HCT116 (cell line): Measurements from ENCODE around the gene TBC1D2. TPM values are rescaled to one million over a fixed set of nuclear protein-coding genes. Genes with fewer than 3 reads are reported as not detected.

Experiments used
- ATAC-seq: fragments of 200-7000 bp; cut with Tn5 transposase; 2 replicates; pipeline ENCODE4 v1.9.1; 2020; ENCODE audit warnings: mild to moderate bottlenecking, moderate library complexity
- BruUV-seq: library from RNA; stranded (reverse); fragments of 400-500 nt; replicated peaks from 2 replicates; lab custom pipeline; 2021; lab: Mats Ljungman, UMichigan
- CTCF ChIA-PET: fragments of 300-600 bp; sonication (Branson Sonifier 250); formaldehyde crosslinking; loops from one replicate; lab custom pipeline; 2021; ENCODE audit warnings: antibody characterized with exemption; lab: Charles Lee
- POLR2A ChIA-PET: fragments of 300-600, 350-600 bp; sonication (Branson Sonifier 250); formaldehyde crosslinking; loops from one replicate; lab custom pipeline; 2021; ENCODE audit warnings: antibody characterized with exemption; lab: Charles Lee
- RAD21 ChIA-PET, 2 experiments: fragments of 300-600 bp; sonication (Branson Sonifier 250); formaldehyde crosslinking; loops; one replicate each; lab custom pipeline; 2023; ENCODE audit warnings: low total read pairs in 2 of 2; ENCODE audit not compliant: uncharacterized antibody in 2 of 2, unreplicated experiment in 2 of 2, low non-redundant PET in 1 of 2; lab: Charles Lee
- DNase-seq: peaks from one replicate; pipeline ENCODE4 v3.0.0-alpha.2; 2010; ENCODE audit warnings: low read depth, low spot score
- H2AFZ ChIP-seq: fragments of 200-600 bp; shearing (Covaris generic), sonication (generic); 2 replicates; pipeline ENCODE4 v1.6.1; 2017; ENCODE audit warnings: low read depth, mixed run types, mixed read lengths, antibody characterized with exemption, low read length; ENCODE audit not compliant: poor library complexity, severe bottlenecking
- H3K27ac ChIP-seq: 2 replicates; pipeline ENCODE4 v1.5.1; 2012; ENCODE audit warnings: low read depth, low read length
- H3K27me3 ChIP-seq: fragments of 200-600 bp; sonication (generic); 2 replicates; pipeline ENCODE4 v1.6.1; 2016; ENCODE audit warnings: mixed run types, low read length, mixed read lengths; ENCODE audit not compliant: insufficient read depth
- H3K36me3 ChIP-seq, 2 experiments: fragments of 200-500 bp in 1 of 2; fragments of 200-600 bp in 1 of 2; sonication (Bioruptor generic) in 1 of 2; sonication (generic) in 1 of 2; 2 replicates each; pipeline versions ENCODE4 v1.5.1 to v1.6.1; 2014 to 2016; ENCODE audit warnings: low read length in 2 of 2, inconsistent platforms in 1 of 2, mixed read lengths in 1 of 2, mixed run types in 1 of 2; ENCODE audit not compliant: insufficient read depth in 2 of 2, control insufficient read depth in 1 of 2
- H3K4me1 ChIP-seq, 2 experiments: fragments of 200-600 bp in 1 of 2; sonication (generic) in 1 of 2; 2 replicates each; pipeline versions ENCODE4 v1.5.1 to v1.6.1; 2012 to 2017; ENCODE audit warnings: low read length in 2 of 2, inconsistent platforms in 1 of 2, mild to moderate bottlenecking in 1 of 2, mixed read lengths in 1 of 2, mixed run types in 1 of 2, moderate library complexity in 1 of 2; ENCODE audit not compliant: insufficient read depth in 2 of 2, control insufficient read depth in 1 of 2
- H3K4me2 ChIP-seq: fragments of 200-600 bp; sonication (generic); 2 replicates; pipeline ENCODE4 v1.6.1; 2017; ENCODE audit warnings: mixed run types, low read length, mixed read lengths
- H3K4me3 ChIP-seq, 2 experiments: fragments of 200-600 bp in 1 of 2; sonication (generic) in 1 of 2; replicated peaks in 1 of 2; 2 replicates each; pipeline ENCODE4 v1.5.1; 2011 to 2016; ENCODE audit warnings: low read length in 2 of 2, control low read depth in 1 of 2, low read depth in 1 of 2, mild to moderate bottlenecking in 1 of 2, mixed read lengths in 1 of 2, mixed run types in 1 of 2
- H3K79me2 ChIP-seq: fragments of 200-600 bp; sonication (generic); 2 replicates; pipeline ENCODE4 v1.6.1; 2017; ENCODE audit warnings: mild to moderate bottlenecking, mixed run types, low read length, moderate library complexity, mixed read lengths; ENCODE audit not compliant: insufficient read depth
- H3K9ac ChIP-seq: fragments of 200-600 bp; sonication (generic); 2 replicates; pipeline ENCODE4 v1.6.1; 2016; ENCODE audit warnings: low read length, mixed read lengths
- H3K9me2 ChIP-seq: fragments of 200-600 bp; sonication (generic), shearing (Covaris generic); 2 replicates; pipeline ENCODE4 v1.6.1; 2017; ENCODE audit warnings: mixed run types, mild to moderate bottlenecking, moderate library complexity; ENCODE audit not compliant: insufficient read depth
- H3K9me3 ChIP-seq, 2 experiments: fragments of 200-500 bp in 1 of 2; fragments of 200-600 bp in 1 of 2; sonication (Bioruptor generic) in 1 of 2; sonication (generic) in 1 of 2; 2 replicates each; pipeline ENCODE4 v1.6.1; 2014 to 2017; ENCODE audit warnings: low read length in 2 of 2, mixed read lengths in 2 of 2, inconsistent platforms in 1 of 2, low read depth in 1 of 2, mild to moderate bottlenecking in 1 of 2, mixed run types in 1 of 2, moderate library complexity in 1 of 2; ENCODE audit not compliant: control insufficient read depth in 1 of 2, insufficient read depth in 1 of 2
- H4K20me1 ChIP-seq: fragments of 200-600 bp; sonication (generic), shearing (Covaris generic); 2 replicates; pipeline ENCODE4 v1.6.1; 2017; ENCODE audit warnings: mixed run types, mild to moderate bottlenecking, moderate library complexity; ENCODE audit not compliant: insufficient read depth
- CBX3 ChIP-seq: IDR thresholded peaks from 2 replicates; pipeline ENCODE4 v1.6.1; 2012; ENCODE audit warnings: low read depth
- EGR1 ChIP-seq: IDR thresholded peaks from 2 replicates; pipeline ENCODE4 v1.6.1; 2012; ENCODE audit warnings: low read depth
- ELF1 ChIP-seq: IDR thresholded peaks from 2 replicates; pipeline ENCODE4 v1.6.1; 2012; ENCODE audit warnings: low read depth, borderline replicate concordance
- FOSL1 ChIP-seq: IDR thresholded peaks from 2 replicates; pipeline ENCODE4 v1.6.1; 2012; ENCODE audit warnings: low read depth
- RAD21 ChIP-seq: IDR thresholded peaks from 2 replicates; pipeline ENCODE4 v1.6.1; 2012; ENCODE audit warnings: low read depth, mild to moderate bottlenecking
- SP1 ChIP-seq: IDR thresholded peaks from 2 replicates; pipeline ENCODE4 v1.6.1; 2012; ENCODE audit warnings: low read depth
- TCF7L2 ChIP-seq: IDR thresholded peaks from 2 replicates; pipeline ENCODE4 v1.7.0; 2011; ENCODE audit warnings: borderline replicate concordance, inconsistent platforms; ENCODE audit not compliant: insufficient read depth, insufficient read length; ENCODE audit errors: extremely low read depth
- ZFX ChIP-seq: fragments of 450-650 bp; IDR thresholded peaks from 2 replicates; pipeline ENCODE4 v1.6.1; 2017
- ZNF274 ChIP-seq: fragments of 200-500 bp; sonication (Bioruptor generic); IDR thresholded peaks from 2 replicates; pipeline ENCODE4 v1.6.1; 2014; ENCODE audit warnings: mild to moderate bottlenecking, low read depth, low read length, inconsistent platforms
- intact Hi-C: fragments of 100-400 bp; cut with micrococcal nuclease; formaldehyde crosslinking; loops from 2 replicates; pipeline ENCODE4 v1.10.0; 2022
- total RNA-seq: library from RNA; stranded (reverse); gene quantifications from one replicate; pipeline ENCODE4 v1.2.1, GENCODE V29; 2021; ENCODE audit not compliant: unreplicated experiment
- TF ChIP-seq, protein P1 (sequence below): IDR thresholded peaks from 2 replicates; pipeline ENCODE4 v1.6.1; 2012; ENCODE audit warnings: low read depth
- TF ChIP-seq, protein P2 (sequence below): IDR thresholded peaks from 2 replicates; pipeline ENCODE4 v1.6.1; 2011; ENCODE audit warnings: mild to moderate bottlenecking, low read length, moderate library complexity; ENCODE audit not compliant: insufficient replicate concordance; ENCODE audit errors: extremely low read depth
- TF ChIP-seq, protein P3 (sequence below), 3 experiments: fragments of 200-600 bp in 1 of 3; sonication (generic) in 1 of 3; IDR thresholded peaks in 2 of 3; conservative IDR thresholded peaks in 1 of 3; 2 replicates each; pipeline ENCODE4 v1.5.1; 2012 to 2017; ENCODE audit warnings: low read depth in 2 of 3, low read length in 2 of 3, antibody characterized with exemption in 1 of 3, borderline replicate concordance in 1 of 3, control low read depth in 1 of 3, mild to moderate bottlenecking in 1 of 3, mixed read lengths in 1 of 3, mixed run types in 1 of 3, moderate library complexity in 1 of 3; ENCODE audit not compliant: insufficient read depth in 1 of 3

TBC1D2 gene
- total RNA-seq, 1 experiment from 2014 or later: 9.8 TPM

DNA sequence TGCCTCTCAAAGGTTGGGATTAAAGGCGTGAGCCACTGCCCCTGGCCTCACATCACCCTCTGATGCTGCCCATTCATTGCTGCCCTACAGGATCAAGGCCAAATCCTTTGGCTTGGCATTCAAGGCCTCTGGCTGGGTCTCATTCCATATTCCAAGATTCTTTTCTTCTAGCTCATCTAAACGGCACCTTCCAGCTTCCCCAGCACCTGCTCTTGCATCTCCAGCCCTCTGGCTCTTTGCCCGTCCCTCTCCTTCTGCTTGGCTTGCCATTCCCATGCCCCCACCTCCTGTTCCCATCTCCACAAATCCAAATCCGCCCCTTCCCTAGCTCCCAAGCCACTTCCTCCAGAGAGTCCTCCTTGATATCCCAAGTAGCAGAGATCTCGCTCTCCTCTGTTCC lies 96.1 kb downstream of the TBC1D2 start:
- CTCF ChIA-PET: no interaction called here
- H4K20me1 ChIP-seq: no peaks in the 10 kb centered on the region

More for the DNA sequence above, 96.1 kb downstream of the TBC1D2 start:
- ChIA-PET RAD21 (no interaction called here), POLR2A (no interaction called here)
- Histone ChIP-seq H3K9ac (no peak overlapping the region), H3K4me1 (no peaks in the 10 kb centered on the region; a peak in 1 of 4 replicates), H3K9me3 (no peaks in the 10 kb centered on the region), H3K4me2 (no peak overlapping the region), H3K27ac (no peak overlapping the region), H3K27me3 (no peaks in the 10 kb centered on the region), H3K36me3 (no peaks in the 10 kb centered on the region), H2AFZ (no peak overlapping the region), H3K9me2 (no peaks in the 10 kb centered on the region), H3K79me2 (no peaks in the 10 kb centered on the region), H3K4me3 (no peak overlapping the region)
- DNase-seq: no peak
- no TSS peak for BruUV-seq
- no peak for TF ChIP-seq ELF1
- no peak for TF ChIP-seq SP1
- TF ChIP-seq ZNF274: no peak
- no peak for TF ChIP-seq TCF7L2
- TF ChIP-seq FOSL1: no peak
- TF ChIP-seq, protein P1, sequence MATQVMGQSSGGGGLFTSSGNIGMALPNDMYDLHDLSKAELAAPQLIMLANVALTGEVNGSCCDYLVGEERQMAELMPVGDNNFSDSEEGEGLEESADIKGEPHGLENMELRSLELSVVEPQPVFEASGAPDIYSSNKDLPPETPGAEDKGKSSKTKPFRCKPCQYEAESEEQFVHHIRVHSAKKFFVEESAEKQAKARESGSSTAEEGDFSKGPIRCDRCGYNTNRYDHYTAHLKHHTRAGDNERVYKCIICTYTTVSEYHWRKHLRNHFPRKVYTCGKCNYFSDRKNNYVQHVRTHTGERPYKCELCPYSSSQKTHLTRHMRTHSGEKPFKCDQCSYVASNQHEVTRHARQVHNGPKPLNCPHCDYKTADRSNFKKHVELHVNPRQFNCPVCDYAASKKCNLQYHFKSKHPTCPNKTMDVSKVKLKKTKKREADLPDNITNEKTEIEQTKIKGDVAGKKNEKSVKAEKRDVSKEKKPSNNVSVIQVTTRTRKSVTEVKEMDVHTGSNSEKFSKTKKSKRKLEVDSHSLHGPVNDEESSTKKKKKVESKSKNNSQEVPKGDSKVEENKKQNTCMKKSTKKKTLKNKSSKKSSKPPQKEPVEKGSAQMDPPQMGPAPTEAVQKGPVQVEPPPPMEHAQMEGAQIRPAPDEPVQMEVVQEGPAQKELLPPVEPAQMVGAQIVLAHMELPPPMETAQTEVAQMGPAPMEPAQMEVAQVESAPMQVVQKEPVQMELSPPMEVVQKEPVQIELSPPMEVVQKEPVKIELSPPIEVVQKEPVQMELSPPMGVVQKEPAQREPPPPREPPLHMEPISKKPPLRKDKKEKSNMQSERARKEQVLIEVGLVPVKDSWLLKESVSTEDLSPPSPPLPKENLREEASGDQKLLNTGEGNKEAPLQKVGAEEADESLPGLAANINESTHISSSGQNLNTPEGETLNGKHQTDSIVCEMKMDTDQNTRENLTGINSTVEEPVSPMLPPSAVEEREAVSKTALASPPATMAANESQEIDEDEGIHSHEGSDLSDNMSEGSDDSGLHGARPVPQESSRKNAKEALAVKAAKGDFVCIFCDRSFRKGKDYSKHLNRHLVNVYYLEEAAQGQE: no peak
- TF ChIP-seq CBX3: no peak
- TF ChIP-seq, protein P2, sequence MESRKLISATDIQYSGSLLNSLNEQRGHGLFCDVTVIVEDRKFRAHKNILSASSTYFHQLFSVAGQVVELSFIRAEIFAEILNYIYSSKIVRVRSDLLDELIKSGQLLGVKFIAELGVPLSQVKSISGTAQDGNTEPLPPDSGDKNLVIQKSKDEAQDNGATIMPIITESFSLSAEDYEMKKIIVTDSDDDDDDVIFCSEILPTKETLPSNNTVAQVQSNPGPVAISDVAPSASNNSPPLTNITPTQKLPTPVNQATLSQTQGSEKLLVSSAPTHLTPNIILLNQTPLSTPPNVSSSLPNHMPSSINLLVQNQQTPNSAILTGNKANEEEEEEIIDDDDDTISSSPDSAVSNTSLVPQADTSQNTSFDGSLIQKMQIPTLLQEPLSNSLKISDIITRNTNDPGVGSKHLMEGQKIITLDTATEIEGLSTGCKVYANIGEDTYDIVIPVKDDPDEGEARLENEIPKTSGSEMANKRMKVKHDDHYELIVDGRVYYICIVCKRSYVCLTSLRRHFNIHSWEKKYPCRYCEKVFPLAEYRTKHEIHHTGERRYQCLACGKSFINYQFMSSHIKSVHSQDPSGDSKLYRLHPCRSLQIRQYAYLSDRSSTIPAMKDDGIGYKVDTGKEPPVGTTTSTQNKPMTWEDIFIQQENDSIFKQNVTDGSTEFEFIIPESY: no peak
- TF ChIP-seq, protein P3, sequence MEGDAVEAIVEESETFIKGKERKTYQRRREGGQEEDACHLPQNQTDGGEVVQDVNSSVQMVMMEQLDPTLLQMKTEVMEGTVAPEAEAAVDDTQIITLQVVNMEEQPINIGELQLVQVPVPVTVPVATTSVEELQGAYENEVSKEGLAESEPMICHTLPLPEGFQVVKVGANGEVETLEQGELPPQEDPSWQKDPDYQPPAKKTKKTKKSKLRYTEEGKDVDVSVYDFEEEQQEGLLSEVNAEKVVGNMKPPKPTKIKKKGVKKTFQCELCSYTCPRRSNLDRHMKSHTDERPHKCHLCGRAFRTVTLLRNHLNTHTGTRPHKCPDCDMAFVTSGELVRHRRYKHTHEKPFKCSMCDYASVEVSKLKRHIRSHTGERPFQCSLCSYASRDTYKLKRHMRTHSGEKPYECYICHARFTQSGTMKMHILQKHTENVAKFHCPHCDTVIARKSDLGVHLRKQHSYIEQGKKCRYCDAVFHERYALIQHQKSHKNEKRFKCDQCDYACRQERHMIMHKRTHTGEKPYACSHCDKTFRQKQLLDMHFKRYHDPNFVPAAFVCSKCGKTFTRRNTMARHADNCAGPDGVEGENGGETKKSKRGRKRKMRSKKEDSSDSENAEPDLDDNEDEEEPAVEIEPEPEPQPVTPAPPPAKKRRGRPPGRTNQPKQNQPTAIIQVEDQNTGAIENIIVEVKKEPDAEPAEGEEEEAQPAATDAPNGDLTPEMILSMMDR (IDR thresholded peaks at IDR 0.05 in 2 of 3, conservative IDR thresholded peaks at IDR 0.05 in 1 of 3; ENCODE audit: borderline replicate concordance in 1 of 3, insufficient read depth in 1 of 3, low read depth in 2 of 3, low read length in 2 of 3): no peak
- no peak for TF ChIP-seq EGR1
- TF ChIP-seq RAD21: no peak
- no peak for TF ChIP-seq ZFX
- no peak for ATAC-seq
- intact Hi-C loops: no loop called here
